Upper lobe of left lung (tissue), 4 donors: ENCODE results near the gene PNPLA8.

ENCODE experiments used
- CTCF ChIP-seq, 6 experiments: fragments of 450-650 bp in 4 of 6; fragments of 200-600 bp in 2 of 6; sonication (generic) in 2 of 6; IDR thresholded peaks; one replicate each; pipeline ENCODE4 v1.5.1; 2016 to 2019; ENCODE audit warnings: antibody characterized with exemption in 6 of 6
- POLR2A ChIP-seq, 4 donors: fragments of 450-650 bp; IDR thresholded peaks; one replicate each; pipeline ENCODE4 v1.5.1; 2016 to 2017; ENCODE audit warnings: antibody characterized with exemption in 4 of 4, mild to moderate bottlenecking in 2 of 4
- POLR2AphosphoS5 ChIP-seq, 2 donors: sonication (generic); formaldehyde crosslinking; IDR thresholded peaks; one replicate each; pipeline ENCODE4 v1.5.1; 2017; ENCODE audit warnings: antibody characterized with exemption in 2 of 2

GRCh38 chr7:108459922-108460551 is 65.9 kb downstream of the PNPLA8 start:
- TF ChIP-seq POLR2AphosphoS5 (IDR thresholded peaks at IDR 0.05) (no peak), CTCF (IDR thresholded peaks at IDR 0.05) (peak in 2 of 6 experiments; percentile 23), POLR2A (IDR thresholded peaks at IDR 0.05) (no peak)
